K562 (cell line): ENCODE results near the gene C5orf22. TPM values are rescaled to one million over a fixed set of nuclear protein-coding genes. Genes with fewer than 3 reads are reported as not detected.

ENCODE experiments used
- CREM ChIP-seq: IDR thresholded peaks from 2 replicates; pipeline ENCODE4 v1.6.1; 2014; ENCODE audit warnings: antibody characterized with exemption, low read depth
- E2F5 ChIP-seq: sonication (generic); formaldehyde crosslinking; IDR thresholded peaks from 2 replicates; pipeline ENCODE4 v1.8.0; 2022; ENCODE audit warnings: mild to moderate bottlenecking, missing genetic modification reagents
- ELF1 ChIP-seq: fragments of 200-800 bp; sonication (Bioruptor generic); IDR thresholded peaks from 2 replicates; pipeline ENCODE4 v1.6.1; 2016; ENCODE audit warnings: missing genetic modification characterization, missing compliant biosample characterization
- FOXP4 ChIP-seq: sonication (generic); formaldehyde crosslinking; IDR thresholded peaks from 2 replicates; pipeline ENCODE4 v1.8.0; 2022; ENCODE audit warnings: mild to moderate bottlenecking, missing genetic modification reagents, borderline replicate concordance
- GATAD2B ChIP-seq: fragments of 450-650 bp; IDR thresholded peaks from 2 replicates; pipeline ENCODE4 v1.6.1; 2017; ENCODE audit warnings: mild to moderate bottlenecking, borderline replicate concordance
- SIN3A ChIP-seq, 2 experiments: fragments of 150-350 bp in 1 of 2; IDR thresholded peaks; 2 replicates each; pipeline ENCODE4 v1.6.1; 2011 to 2016; ENCODE audit warnings: borderline replicate concordance in 2 of 2, low read depth in 2 of 2, low read length in 2 of 2, mild to moderate bottlenecking in 2 of 2, moderate library complexity in 2 of 2; ENCODE audit not compliant: control insufficient read depth in 1 of 2
- SNAPC5 ChIP-seq: fragments of 250-450 bp; sonication (Bioruptor Pico); IDR thresholded peaks from 2 replicates; pipeline ENCODE4 v1.8.0; 2021; ENCODE audit warnings: moderate library complexity, mild to moderate bottlenecking, inconsistent platforms
- SRF ChIP-seq, 2 experiments: fragments of 250-450, 450-650 bp in 1 of 2; sonication (Bioruptor Pico) in 1 of 2; sonication (generic) in 1 of 2; formaldehyde crosslinking; IDR thresholded peaks; 2 replicates each; pipeline versions ENCODE4 v1.5.0 to v1.5.1; 2020 to 2022; ENCODE audit warnings: mild to moderate bottlenecking in 1 of 2, missing genetic modification reagents in 1 of 2
- TCF3 ChIP-seq: sonication (generic); formaldehyde crosslinking; IDR thresholded peaks from 2 replicates; pipeline ENCODE4 v1.4.0; 2020; ENCODE audit warnings: mild to moderate bottlenecking, missing genetic modification reagents
- TSC22D4 ChIP-seq: fragments of 450-650 bp; IDR thresholded peaks from 2 replicates; pipeline ENCODE4 v1.6.1; 2016; ENCODE audit warnings: missing genetic modification characterization, missing biosample characterization, control low read depth
- U2AF1 ChIP-seq: fragments of 200-400 bp; formaldehyde crosslinking; optimal IDR thresholded peaks from 2 replicates; pipeline ENCODE3; 2017; ENCODE audit warnings: mild to moderate bottlenecking, low read depth, low read length, moderate library complexity
- ZBTB8A ChIP-seq: fragments of 450-650 bp; IDR thresholded peaks from 2 replicates; pipeline ENCODE4 v1.6.1; 2018; ENCODE audit warnings: mild to moderate bottlenecking, moderate library complexity; ENCODE audit not compliant: partially characterized antibody
- ZFPM2 ChIP-seq: fragments of 250-450 bp; sonication (Bioruptor Pico); IDR thresholded peaks from 2 replicates; pipeline ENCODE4 v1.5.1; 2022; ENCODE audit warnings: mild to moderate bottlenecking
- ZNF263 ChIP-seq: sonication (generic); formaldehyde crosslinking; IDR thresholded peaks from 2 replicates; pipeline ENCODE4 v1.8.0; 2022; ENCODE audit warnings: mild to moderate bottlenecking, missing genetic modification reagents, borderline replicate concordance
- ZNF316 ChIP-seq: fragments of 450-650 bp; IDR thresholded peaks from 2 replicates; pipeline ENCODE4 v1.6.1; 2016
- ZSCAN32 ChIP-seq: fragments of 450-650 bp; formaldehyde crosslinking; IDR thresholded peaks from 2 replicates; pipeline ENCODE4 v1.4.0; 2020; ENCODE audit warnings: mild to moderate bottlenecking, moderate library complexity
- polyA plus RNA-seq, 8 experiments: library from polyadenylated mRNA; depleted of rRNA in 4 of 8; stranded (reverse) in 5 of 8; unstranded in 3 of 8; fragments of >200 nt; fragmentation: Nextera tagmentation in 2 of 8; fragmentation: Illumina TruSeq in 1 of 8; extraction: Ambion mirVana in 2 of 8; extraction: Trizol in 1 of 8; gene quantifications; 2 replicates each; pipeline versions ENCODE4 v1.2.1 to v1.2.3, GENCODE V29; 2011 to 2014; ENCODE audit warnings: inconsistent platforms in 1 of 8, missing spikeins in 1 of 8
- total RNA-seq, 7 experiments: library from RNA; depleted of rRNA in 6 of 7; stranded (reverse); fragments of >200 nt in 6 of 7; fragmentation: Illumina TruSeq in 2 of 7; extraction: Trizol in 2 of 7; gene quantifications; 2 replicates each; pipeline versions ENCODE4 v1.2.1 to v1.2.3, GENCODE V29; 2011 to 2021; ENCODE audit warnings: low replicate concordance in 1 of 7

C5orf22 gene
- total and polyA plus RNA-seq, 9 of the 15 experiments (the other 6 are each of a cell fraction or from before 2014, with no cell fraction given), result 22.7 to 56.7 (median 39.3) TPM

- TF ChIP-seq FOXP4 (CRISPR knock-in tag), result no peak
- TF ChIP-seq TCF3 (CRISPR knock-in tag), result peak; percentile 9; the same call in 1 of the 2 replicates
- TF ChIP-seq SNAPC5 (CRISPR knock-in tag), result no peak
- no peak for TF ChIP-seq E2F5 (CRISPR knock-in tag)
- no peak for TF ChIP-seq CREM
- TF ChIP-seq SRF (CRISPR knock-in tag; IDR thresholded peaks at IDR 0.05), result no peak
- TF ChIP-seq ZFPM2 (CRISPR knock-in tag), result no peak
- TF ChIP-seq ZNF263, result no peak
- no peak for TF ChIP-seq ZBTB8A
- no peak for TF ChIP-seq U2AF1
- TF ChIP-seq ZSCAN32, result no peak
- TF ChIP-seq TSC22D4, result no peak
- TF ChIP-seq GATAD2B, result no peak
- peak; percentile 36 to 66; a peak in 1 of 4 replicates for TF ChIP-seq SIN3A (IDR thresholded peaks at IDR 0.05; ENCODE audit: borderline replicate concordance in 2 of 2, control insufficient read depth in 1 of 2, low read depth in 2 of 2, low read length in 2 of 2)
- TF ChIP-seq ZNF316, result no peak
- no peak for TF ChIP-seq ELF1 (tag)
These were observed 586 bp upstream of the C5orf22 start (continued) for GRCh38 chr5:31531543-31531887.
